Measurements from ENCODE around the gene EXOC7.

EXOC7 gene

GRCh38 chr17:76089680-76090516 lies 13.7 kb downstream of the EXOC7 start:
- H3K36me3 Mint-ChIP-seq (ENCODE audit: low read depth) = peaks cover 89% of the 10 kb centered on the region
- no peaks in the 10 kb centered on the region for H3K4me1 Mint-ChIP-seq (ENCODE audit: low read depth)
- DNase-seq = no peak
- H3K27me3 Mint-ChIP-seq = no peaks in the 10 kb centered on the region
- no peaks in the 10 kb centered on the region for H3K9me3 Mint-ChIP-seq
- no peak overlapping the region for H3K4me3 Mint-ChIP-seq
- no peak overlapping the region for H3K27ac Mint-ChIP-seq

DNA sequence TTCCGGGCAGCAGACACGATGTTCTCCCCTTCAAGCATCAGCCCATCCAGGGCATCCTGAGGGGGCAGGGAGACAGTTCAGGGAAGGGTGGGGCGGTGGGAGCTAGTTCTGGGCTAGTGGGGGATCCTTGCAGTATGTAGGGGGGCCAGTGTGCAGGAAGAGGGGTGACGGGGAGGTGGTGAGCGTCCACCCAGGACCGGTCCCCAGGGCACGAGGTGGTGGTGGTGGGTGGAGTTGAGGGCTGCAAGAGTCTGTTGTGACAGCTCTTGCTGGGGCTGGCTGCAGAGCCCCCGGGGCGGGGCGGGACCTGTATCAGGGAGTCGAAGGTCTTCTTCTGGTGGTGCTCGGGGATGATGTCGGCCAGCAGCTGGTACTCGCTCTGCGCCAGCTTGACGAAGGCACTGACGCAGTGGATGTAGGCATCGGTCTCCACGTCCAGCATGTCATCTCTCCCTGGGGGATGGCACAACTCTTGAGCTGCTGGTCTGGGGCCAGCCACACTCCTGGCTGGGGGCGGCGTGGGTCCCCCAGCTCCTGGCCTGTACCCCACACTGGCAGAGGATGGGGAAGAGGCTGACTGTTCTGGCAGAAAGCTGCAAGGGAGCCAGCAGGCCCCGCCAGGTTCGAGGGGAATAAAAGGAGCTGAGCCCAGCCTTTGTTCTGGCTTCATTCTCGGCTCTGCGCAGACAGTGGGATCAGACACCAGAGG lies 14.6 kb downstream of the EXOC7 start:
- no peak overlapping the region for H3K27ac Mint-ChIP-seq
- no peak for DNase-seq
- peaks cover 89% of the 10 kb centered on the region for H3K36me3 Mint-ChIP-seq (ENCODE audit: low read depth)
- no peaks in the 10 kb centered on the region for H3K9me3 Mint-ChIP-seq
- H3K4me1 Mint-ChIP-seq (ENCODE audit: low read depth) = no peaks in the 10 kb centered on the region
- no peaks in the 10 kb centered on the region for H3K27me3 Mint-ChIP-seq
- H3K4me3 Mint-ChIP-seq = no peak overlapping the region

GRCh38 chr17:76088041-76088867 lies 15.3 kb downstream of the EXOC7 start:
- Mint-ChIP-seq H3K36me3 (ENCODE audit: low read depth) (peaks cover 89% of the 10 kb centered on the region), H3K4me3 (no peak overlapping the region), H3K9me3 (no peaks in the 10 kb centered on the region), H3K27ac (no peak overlapping the region), H3K27me3 (no peaks in the 10 kb centered on the region), H3K4me1 (ENCODE audit: low read depth) (no peaks in the 10 kb centered on the region)
- no peak for DNase-seq

DNA sequence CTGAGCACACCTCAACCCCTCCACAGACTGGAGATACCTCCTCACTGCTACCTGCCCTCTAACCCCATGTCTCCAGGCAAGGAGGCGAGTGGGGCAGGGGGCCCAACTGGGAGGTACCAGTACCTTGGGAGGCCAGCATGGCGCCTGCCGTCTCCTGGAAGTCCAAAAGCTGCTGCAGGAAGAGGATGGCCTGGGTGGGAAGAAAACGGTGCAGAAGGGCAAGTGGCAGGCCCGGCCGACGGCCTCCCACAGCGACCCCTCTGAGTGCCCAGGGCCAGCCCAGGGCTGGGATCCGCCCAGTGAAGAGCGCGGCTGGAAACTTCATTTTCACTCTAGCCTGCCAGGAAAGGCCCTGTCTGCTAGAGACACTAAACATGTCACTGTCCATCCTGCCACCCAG lies 16.1 kb downstream of the EXOC7 start:
- Mint-ChIP-seq H3K27me3 (no peaks in the 10 kb centered on the region), H3K9me3 (no peaks in the 10 kb centered on the region), H3K27ac (no peak overlapping the region), H3K36me3 (ENCODE audit: low read depth) (peaks cover 87% of the 10 kb centered on the region), H3K4me3 (no peak overlapping the region), H3K4me1 (ENCODE audit: low read depth) (no peaks in the 10 kb centered on the region)
- no peak for DNase-seq

- H3K9me3 Mint-ChIP-seq = no peaks in the 10 kb centered on the region
- H3K27ac Mint-ChIP-seq = no peak overlapping the region
- H3K4me3 Mint-ChIP-seq = no peak overlapping the region
- H3K27me3 Mint-ChIP-seq = no peaks in the 10 kb centered on the region
- peaks cover 84% of the 10 kb centered on the region for H3K36me3 Mint-ChIP-seq (ENCODE audit: low read depth)
- no peaks in the 10 kb centered on the region for H3K4me1 Mint-ChIP-seq (ENCODE audit: low read depth)
- no peak for DNase-seq
Measured at GRCh38 chr17:76086384-76086783, 17.2 kb downstream of the EXOC7 start.

DNA sequence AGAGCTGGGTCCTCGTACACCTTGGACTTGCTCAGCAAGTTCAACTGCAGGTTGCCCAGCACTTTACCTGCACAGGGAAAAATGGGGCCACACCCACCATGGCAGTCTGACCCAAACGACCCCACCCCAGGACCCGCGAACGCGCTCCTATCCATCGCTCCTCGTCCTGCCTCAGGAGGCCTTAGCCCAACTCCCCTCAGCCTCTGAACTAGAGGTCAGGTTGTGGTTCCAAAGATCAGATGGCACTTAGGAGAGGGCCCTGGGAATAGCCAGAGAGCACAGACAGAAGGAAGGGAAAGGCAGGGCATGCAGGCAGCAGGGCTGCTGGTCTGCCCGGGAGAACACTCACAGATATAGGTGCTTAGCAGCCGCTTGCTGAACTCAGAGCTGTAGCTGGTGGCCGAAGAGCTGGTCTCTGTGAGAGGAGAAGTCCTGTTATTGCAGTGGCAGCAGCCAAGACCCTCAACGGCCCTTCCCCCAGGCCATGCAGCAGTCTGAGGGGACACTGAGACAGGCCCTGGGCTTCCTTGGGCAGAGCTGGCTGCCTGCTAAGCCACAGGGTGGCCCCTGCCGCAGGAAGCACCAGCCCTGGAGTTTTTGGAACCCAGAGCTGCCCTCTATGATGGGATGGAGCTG lies 17.7 kb downstream of the EXOC7 start:
- Mint-ChIP-seq H3K4me3 (no peak overlapping the region), H3K36me3 (ENCODE audit: low read depth) (peaks cover 80% of the 10 kb centered on the region), H3K27me3 (no peaks in the 10 kb centered on the region), H3K4me1 (ENCODE audit: low read depth) (no peaks in the 10 kb centered on the region), H3K27ac (peak overlapping the region; percentile 26), H3K9me3 (no peaks in the 10 kb centered on the region)
- DNase-seq = no peak

- H3K27me3 Mint-ChIP-seq = no peaks in the 10 kb centered on the region
- DNase-seq = no peak
- H3K4me3 Mint-ChIP-seq = no peak overlapping the region
- H3K9me3 Mint-ChIP-seq = no peaks in the 10 kb centered on the region
- H3K4me1 Mint-ChIP-seq (ENCODE audit: low read depth) = peaks cover 1% of the 10 kb centered on the region
- peak overlapping the region; percentile 0 for H3K27ac Mint-ChIP-seq
- H3K36me3 Mint-ChIP-seq (ENCODE audit: low read depth) = peaks cover 76% of the 10 kb centered on the region
Measured at GRCh38 chr17:76085066-76085730, 18.4 kb downstream of the EXOC7 start.

- DNase-seq = no peak
- Mint-ChIP-seq H3K4me3 (no peak overlapping the region), H3K4me1 (ENCODE audit: low read depth) (peaks cover 15% of the 10 kb centered on the region), H3K27ac (peak overlapping the region; percentile 22), H3K9me3 (no peaks in the 10 kb centered on the region), H3K36me3 (ENCODE audit: low read depth) (peaks cover 62% of the 10 kb centered on the region), H3K27me3 (peaks cover 9% of the 10 kb centered on the region)
Measured at GRCh38 chr17:76083536-76084182, 19.9 kb downstream of the EXOC7 start.

GRCh38 chr17:76082326-76083251 lies 21.0 kb downstream of the EXOC7 start:
- peaks cover 19% of the 10 kb centered on the region for H3K4me1 Mint-ChIP-seq (ENCODE audit: low read depth)
- DNase-seq = no peak
- no peak overlapping the region for H3K27ac Mint-ChIP-seq
- peaks cover 19% of the 10 kb centered on the region for H3K27me3 Mint-ChIP-seq
- no peak overlapping the region for H3K4me3 Mint-ChIP-seq
- peaks cover 52% of the 10 kb centered on the region for H3K36me3 Mint-ChIP-seq (ENCODE audit: low read depth)
- no peaks in the 10 kb centered on the region for H3K9me3 Mint-ChIP-seq

DNA sequence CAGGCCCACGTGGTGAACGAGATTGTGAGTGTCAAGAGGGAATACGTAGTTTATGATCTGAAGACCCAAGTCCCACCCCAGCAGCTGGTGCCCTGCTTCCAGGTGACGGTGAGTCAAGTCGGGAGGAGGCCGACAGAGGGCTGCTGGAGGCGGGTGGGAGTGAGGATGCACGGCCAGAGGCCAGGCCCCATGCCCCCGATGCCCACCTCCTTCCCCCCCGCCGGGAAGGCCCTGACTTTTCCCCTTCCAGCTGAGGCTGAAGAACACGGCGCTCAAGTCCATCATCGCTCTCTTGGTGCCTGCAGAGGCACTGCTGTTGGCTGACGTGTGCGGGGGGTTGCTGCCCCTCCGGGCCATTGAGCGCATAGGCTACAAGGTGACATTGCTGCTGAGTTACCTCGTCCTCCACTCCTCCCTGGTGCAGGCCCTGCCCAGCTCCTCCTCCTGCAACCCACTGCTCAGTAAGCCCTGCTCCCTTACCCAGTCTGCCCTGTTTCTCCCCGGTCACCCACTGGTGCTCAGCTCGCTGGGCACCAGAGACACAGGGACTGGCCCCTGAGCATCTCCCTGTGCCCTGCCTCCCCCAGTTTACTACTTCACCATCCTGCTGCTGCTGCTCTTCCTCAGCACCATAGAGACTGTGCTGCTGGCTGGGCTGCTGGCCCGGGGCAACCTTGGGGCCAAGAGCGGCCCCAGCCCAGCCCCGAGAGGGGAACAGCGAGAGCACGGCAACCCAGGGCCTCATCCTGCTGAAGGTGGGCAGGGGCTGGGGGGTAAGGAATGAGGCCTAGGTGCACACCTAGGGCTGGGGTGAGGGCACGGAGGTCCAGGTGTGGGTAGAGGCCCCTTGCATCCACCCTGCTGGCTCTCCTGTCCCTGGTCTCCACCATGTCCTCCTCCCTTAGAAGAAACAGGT lies 22.0 kb downstream of the EXOC7 start:
- Mint-ChIP-seq H3K27me3 (peaks cover 30% of the 10 kb centered on the region), H3K9me3 (no peaks in the 10 kb centered on the region), H3K27ac (no peak overlapping the region), H3K4me3 (no peak overlapping the region), H3K4me1 (ENCODE audit: low read depth) (peaks cover 29% of the 10 kb centered on the region), H3K36me3 (ENCODE audit: low read depth) (peaks cover 44% of the 10 kb centered on the region)
- DNase-seq = no peak

DNA sequence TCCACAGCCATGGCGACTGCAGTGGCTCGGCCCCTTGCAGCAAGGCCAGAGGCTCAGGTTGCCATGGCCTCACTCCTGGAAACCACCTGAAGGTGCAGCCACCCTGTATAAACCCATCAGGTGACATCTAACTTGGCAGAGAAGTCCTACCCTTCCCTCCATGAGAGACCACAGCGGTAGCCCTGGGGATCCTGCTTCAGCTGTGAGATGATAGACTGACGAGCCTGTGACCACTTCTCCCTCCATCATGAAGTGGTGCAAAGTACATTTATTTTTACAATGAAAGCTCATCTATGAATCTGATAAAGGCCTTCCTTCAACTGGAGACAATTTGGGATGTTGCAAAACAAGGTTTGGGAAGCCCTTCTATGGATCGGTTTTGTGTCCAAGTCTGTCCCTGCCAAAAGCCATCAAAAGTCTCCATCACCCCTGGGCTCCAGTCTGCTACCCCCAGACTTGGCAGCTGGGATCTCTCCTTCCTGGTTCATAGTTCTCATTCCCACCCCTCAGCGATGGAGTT lies 22.8 kb downstream of the EXOC7 start:
- H3K4me1 Mint-ChIP-seq (ENCODE audit: low read depth) = peaks cover 36% of the 10 kb centered on the region
- H3K36me3 Mint-ChIP-seq (ENCODE audit: low read depth) = peaks cover 38% of the 10 kb centered on the region
- H3K27ac Mint-ChIP-seq = no peak overlapping the region
- no peak for DNase-seq
- no peaks in the 10 kb centered on the region for H3K9me3 Mint-ChIP-seq
- H3K4me3 Mint-ChIP-seq = no peak overlapping the region
- peaks cover 37% of the 10 kb centered on the region for H3K27me3 Mint-ChIP-seq
